IPS DF 4.7 (cell line): ENCODE results near the gene STEAP2.

ENCODE experiments used
- DNase-seq: peaks from one replicate; pipeline ENCODE4 v3.0.0-alpha.2; 2013; ENCODE audit warnings: low spot score; ENCODE audit errors: extremely low read depth

STEAP2 gene

GRCh38 chr7:90192876-90193750, 18.4 kb upstream of the STEAP2 start:
- no peak for DNase-seq

GRCh38 chr7:90194911-90195809, 16.4 kb upstream of the STEAP2 start:
- no peak for DNase-seq

GRCh38 chr7:90201500-90202195, 9.9 kb upstream of the STEAP2 start:
- no peak for DNase-seq

GRCh38 chr7:90207956-90208355, 3.6 kb upstream of the STEAP2 start:
- DNase-seq, result no peak

GRCh38 chr7:90209776-90210175, 1.8 kb upstream of the STEAP2 start:
- DNase-seq, result no peak

GRCh38 chr7:90210475-90210874, 1.1 kb upstream of the STEAP2 start:
- no peak for DNase-seq

GRCh38 chr7:90210981-90211380, 559 bp upstream of the STEAP2 start:
- DNase-seq, result no peak

- no peak for DNase-seq
These were observed 582 bp downstream of the STEAP2 start for GRCh38 chr7:90212149-90212495.

- DNase-seq, result no peak
These were observed 2.0 kb downstream of the STEAP2 start for GRCh38 chr7:90213521-90213920.

- DNase-seq, result no peak
These were observed 4.6 kb downstream of the STEAP2 start for GRCh38 chr7:90216080-90216674.

GRCh38 chr7:90216771-90217170, 5.2 kb downstream of the STEAP2 start:
- no peak for DNase-seq

- DNase-seq, result no peak
These were observed 10.8 kb downstream of the STEAP2 start for GRCh38 chr7:90222390-90222789.

GRCh38 chr7:90222811-90223725, 11.5 kb downstream of the STEAP2 start:
- no peak for DNase-seq

GRCh38 chr7:90224195-90224594, 12.7 kb downstream of the STEAP2 start:
- DNase-seq, result no peak

- DNase-seq, result no peak
These were observed 13.6 kb downstream of the STEAP2 start for GRCh38 chr7:90225181-90225580.

GRCh38 chr7:90225601-90226000, 14.1 kb downstream of the STEAP2 start:
- no peak for DNase-seq

GRCh38 chr7:90227259-90227658, 15.7 kb downstream of the STEAP2 start:
- no peak for DNase-seq

- DNase-seq, result no peak
These were observed 18.1 kb downstream of the STEAP2 start for GRCh38 chr7:90229682-90230081.

- DNase-seq, result no peak
These were observed 19.3 kb downstream of the STEAP2 start for GRCh38 chr7:90230834-90231233.

- DNase-seq, result no peak
These were observed 19.8 kb downstream of the STEAP2 start for GRCh38 chr7:90231304-90231703.
